ENCODE data around the gene GNG2. TPM values are rescaled to one million over a fixed set of nuclear protein-coding genes. Genes with fewer than 3 reads are reported as not detected.

The GNG2 gene
- total and polyA plus RNA-seq, 2 of the 8 experiments (the other 6 are each of a cell fraction or from before 2014, with no cell fraction given): 8.2 to 17.9 TPM

GRCh38 chr14:51847489-51847796, 13.0 kb upstream of the GNG2 start (continued):
- TF ChIP-seq CHD7 (IDR thresholded peaks at IDR 0.05; ENCODE audit: insufficient replicate concordance, low read length) (no peak), TEAD4 (IDR thresholded peaks at IDR 0.05; ENCODE audit: low read depth, low read length) (no peak), CEBPB (IDR thresholded peaks at IDR 0.05; ENCODE audit: low read depth, low read length) (no peak), CTCF (IDR thresholded peaks at IDR 0.05; ENCODE audit: control extremely low read depth in 1 of 3, insufficient read depth in 1 of 3, low read depth in 1 of 3, low read length in 3 of 3) (no peak), CBX8 (IDR thresholded peaks at IDR 0.05; ENCODE audit: borderline replicate concordance, low read depth, low read length) (no peak), KDM1A (IDR thresholded peaks at IDR 0.05; ENCODE audit: borderline replicate concordance, low read length) (no peak), BCL11A (IDR thresholded peaks at IDR 0.05; ENCODE audit: low read depth in 2 of 2, low read length in 2 of 2) (no peak), SIRT6 (IDR thresholded peaks at IDR 0.05; ENCODE audit: low read length) (no peak), TAF1 (IDR thresholded peaks at IDR 0.05; ENCODE audit: low read depth, low read length) (no peak), RXRA (IDR thresholded peaks at IDR 0.05; ENCODE audit: insufficient read depth, low read depth, low read length) (no peak)
